ENCODE results near the gene GDE1. TPM values are rescaled to one million over a fixed set of nuclear protein-coding genes. Genes with fewer than 3 reads are reported as not detected.
A peak's percentile ranks its signal among the peaks of the same experiment; 100 is the strongest.

GDE1 gene
- total and polyA plus RNA-seq, 4 donors: 14.8 to 39.1 (median 23.6) TPM

GRCh38 chr16:19507867-19508266 is 14.0 kb downstream of the GDE1 start:
- Histone ChIP-seq H3K9me3 (ENCODE audit: control insufficient read depth in 4 of 4, low read length in 3 of 4) (no peaks in the 10 kb centered on the region), H3K4me1 (ENCODE audit: control insufficient read depth in 4 of 4, insufficient read depth in 4 of 4, low read length in 3 of 4) (no peaks in the 10 kb centered on the region), H3K27ac (ENCODE audit: low read depth in 1 of 2, low read length in 2 of 2) (no peak overlapping the region), H3K9ac (ENCODE audit: low read depth in 1 of 2, low read length in 2 of 2) (no peak overlapping the region), H3K36me3 (ENCODE audit: control insufficient read depth in 4 of 4, insufficient read depth in 3 of 4, low read depth in 1 of 4, low read length in 3 of 4) (peaks cover 0 to 14% (median 6%) of the 10 kb centered on the region in 4 donors), H3K4me3 (ENCODE audit: low read depth in 1 of 3, low read length in 3 of 3) (no peak overlapping the region), H3K27me3 (ENCODE audit: control insufficient read depth in 4 of 4, insufficient read depth in 4 of 4, low read length in 3 of 4) (no peaks in the 10 kb centered on the region)
- 96% methylated on average over 2 of the region's 2 CpGs for WGBS
- no peak for DNase-seq (ENCODE audit: low spot score)
- TF ChIP-seq HNF4G (IDR thresholded peaks at IDR 0.05): no peak
- no peak for TF ChIP-seq CTCF (IDR thresholded peaks at IDR 0.05; ENCODE audit: low read depth, low read length, missing input control)
- TF ChIP-seq, protein P1, sequence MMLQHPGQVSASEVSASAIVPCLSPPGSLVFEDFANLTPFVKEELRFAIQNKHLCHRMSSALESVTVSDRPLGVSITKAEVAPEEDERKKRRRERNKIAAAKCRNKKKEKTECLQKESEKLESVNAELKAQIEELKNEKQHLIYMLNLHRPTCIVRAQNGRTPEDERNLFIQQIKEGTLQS (IDR thresholded peaks at IDR 0.05): no peak

DNA sequence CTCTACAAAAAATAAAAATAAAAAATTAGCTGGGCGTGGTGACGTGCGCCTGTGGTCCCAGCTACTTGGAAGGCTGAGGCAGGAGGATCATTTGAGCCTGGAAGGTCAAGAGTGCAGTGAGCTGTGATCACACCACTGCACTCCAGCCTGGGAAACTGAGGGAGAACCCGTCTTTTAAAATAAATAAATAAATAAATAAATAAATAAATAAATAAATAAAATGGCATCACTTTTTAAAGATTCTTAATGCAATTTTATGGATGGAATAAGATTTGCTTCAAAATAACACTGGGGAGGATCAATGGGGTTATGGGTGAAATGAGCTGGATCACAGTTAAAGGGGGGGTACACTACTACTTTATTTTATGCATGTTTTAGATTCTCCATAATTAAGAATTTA is 14.9 kb downstream of the GDE1 start:
- DNase-seq (ENCODE audit: low spot score): no peak
- Histone ChIP-seq H3K27me3 (ENCODE audit: control insufficient read depth in 4 of 4, insufficient read depth in 4 of 4, low read length in 3 of 4) (no peaks in the 10 kb centered on the region), H3K36me3 (ENCODE audit: control insufficient read depth in 4 of 4, insufficient read depth in 3 of 4, low read depth in 1 of 4, low read length in 3 of 4) (peaks cover 0 to 14% (median 7%) of the 10 kb centered on the region in 4 donors), H3K27ac (ENCODE audit: low read depth in 1 of 2, low read length in 2 of 2) (no peak overlapping the region), H3K9ac (ENCODE audit: low read depth in 1 of 2, low read length in 2 of 2) (no peak overlapping the region), H3K4me3 (ENCODE audit: low read depth in 1 of 3, low read length in 3 of 3) (no peak overlapping the region), H3K9me3 (ENCODE audit: control insufficient read depth in 4 of 4, low read length in 3 of 4) (no peaks in the 10 kb centered on the region), H3K4me1 (ENCODE audit: control insufficient read depth in 4 of 4, insufficient read depth in 4 of 4, low read length in 3 of 4) (no peaks in the 10 kb centered on the region)
- no peak for TF ChIP-seq NR2F2 (IDR thresholded peaks at IDR 0.05)
- TF ChIP-seq FOXA1 (IDR thresholded peaks at IDR 0.05): no peak
- TF ChIP-seq YY1 (IDR thresholded peaks at IDR 0.05): no peak
- TF ChIP-seq TAF1 (conservative IDR thresholded peaks at IDR 0.05): no peak
- TF ChIP-seq HNF4A (conservative IDR thresholded peaks at IDR 0.05): no peak
- no peak for TF ChIP-seq FOXA2 (IDR thresholded peaks at IDR 0.05)
- 98% methylated on average over 4 of the region's 4 CpGs for WGBS

- no peaks in the 10 kb centered on the region for H3K9me3 ChIP-seq (ENCODE audit: control insufficient read depth in 4 of 4, low read length in 3 of 4)
- no peak for DNase-seq (ENCODE audit: low spot score)
- no peak for TF ChIP-seq RAD21 (IDR thresholded peaks at IDR 0.05)
- TF ChIP-seq CTCF (IDR thresholded peaks at IDR 0.05; ENCODE audit: low read depth, low read length, missing input control): no peak
- TF ChIP-seq RXRA (IDR thresholded peaks at IDR 0.05): no peak
- TF ChIP-seq SP1 (IDR thresholded peaks at IDR 0.05): no peak
- no peak for TF ChIP-seq FOXA1 (IDR thresholded peaks at IDR 0.05)
- no peak for TF ChIP-seq HNF4A (conservative IDR thresholded peaks at IDR 0.05)
- TF ChIP-seq, protein P2, sequence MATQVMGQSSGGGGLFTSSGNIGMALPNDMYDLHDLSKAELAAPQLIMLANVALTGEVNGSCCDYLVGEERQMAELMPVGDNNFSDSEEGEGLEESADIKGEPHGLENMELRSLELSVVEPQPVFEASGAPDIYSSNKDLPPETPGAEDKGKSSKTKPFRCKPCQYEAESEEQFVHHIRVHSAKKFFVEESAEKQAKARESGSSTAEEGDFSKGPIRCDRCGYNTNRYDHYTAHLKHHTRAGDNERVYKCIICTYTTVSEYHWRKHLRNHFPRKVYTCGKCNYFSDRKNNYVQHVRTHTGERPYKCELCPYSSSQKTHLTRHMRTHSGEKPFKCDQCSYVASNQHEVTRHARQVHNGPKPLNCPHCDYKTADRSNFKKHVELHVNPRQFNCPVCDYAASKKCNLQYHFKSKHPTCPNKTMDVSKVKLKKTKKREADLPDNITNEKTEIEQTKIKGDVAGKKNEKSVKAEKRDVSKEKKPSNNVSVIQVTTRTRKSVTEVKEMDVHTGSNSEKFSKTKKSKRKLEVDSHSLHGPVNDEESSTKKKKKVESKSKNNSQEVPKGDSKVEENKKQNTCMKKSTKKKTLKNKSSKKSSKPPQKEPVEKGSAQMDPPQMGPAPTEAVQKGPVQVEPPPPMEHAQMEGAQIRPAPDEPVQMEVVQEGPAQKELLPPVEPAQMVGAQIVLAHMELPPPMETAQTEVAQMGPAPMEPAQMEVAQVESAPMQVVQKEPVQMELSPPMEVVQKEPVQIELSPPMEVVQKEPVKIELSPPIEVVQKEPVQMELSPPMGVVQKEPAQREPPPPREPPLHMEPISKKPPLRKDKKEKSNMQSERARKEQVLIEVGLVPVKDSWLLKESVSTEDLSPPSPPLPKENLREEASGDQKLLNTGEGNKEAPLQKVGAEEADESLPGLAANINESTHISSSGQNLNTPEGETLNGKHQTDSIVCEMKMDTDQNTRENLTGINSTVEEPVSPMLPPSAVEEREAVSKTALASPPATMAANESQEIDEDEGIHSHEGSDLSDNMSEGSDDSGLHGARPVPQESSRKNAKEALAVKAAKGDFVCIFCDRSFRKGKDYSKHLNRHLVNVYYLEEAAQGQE (IDR thresholded peaks at IDR 0.05): no peak
- TF ChIP-seq YY1 (IDR thresholded peaks at IDR 0.05): no peak
- TF ChIP-seq NR2F2 (IDR thresholded peaks at IDR 0.05): peak; percentile 13
- no peak for TF ChIP-seq HNF4G (IDR thresholded peaks at IDR 0.05)
- TF ChIP-seq, protein P1 (IDR thresholded peaks at IDR 0.05): no peak
- TF ChIP-seq JUND (IDR thresholded peaks at IDR 0.05): peak in 1 of 2 donors; percentile 11
- no peak for TF ChIP-seq GABPA (IDR thresholded peaks at IDR 0.05 in 1 of 2, conservative IDR thresholded peaks at IDR 0.05 in 1 of 2)
- TF ChIP-seq TAF1 (conservative IDR thresholded peaks at IDR 0.05): no peak
- H3K4me1 ChIP-seq (ENCODE audit: control insufficient read depth in 4 of 4, insufficient read depth in 4 of 4, low read length in 3 of 4): no peaks in the 10 kb centered on the region
- H3K36me3 ChIP-seq (ENCODE audit: control insufficient read depth in 4 of 4, insufficient read depth in 3 of 4, low read depth in 1 of 4, low read length in 3 of 4): peaks cover 1 to 16% (median 9%) of the 10 kb centered on the region in 4 donors
- no peak overlapping the region for H3K4me3 ChIP-seq (ENCODE audit: low read depth in 1 of 3, low read length in 3 of 3)
- no peak overlapping the region for H3K27ac ChIP-seq (ENCODE audit: low read depth in 1 of 2, low read length in 2 of 2)
- no peaks in the 10 kb centered on the region for H3K27me3 ChIP-seq (ENCODE audit: control insufficient read depth in 4 of 4, insufficient read depth in 4 of 4, low read length in 3 of 4)
- 78% methylated on average over 5 of the region's 5 CpGs for WGBS
- H3K9ac ChIP-seq (ENCODE audit: low read depth in 1 of 2, low read length in 2 of 2): no peak overlapping the region
Observed at GRCh38 chr16:19505600-19506303, 16.1 kb downstream of the GDE1 start.
